Activated CD8-positive, alpha-beta memory T cell treated with anti-CD3 and anti-CD28 coated beads for 4 hours (primary cell): ENCODE results near the gene TGFA.
A peak's percentile ranks its signal among the peaks of the same experiment; 100 is the strongest.
"Not testable (repeated sequence)": the region's sequence is repeated elsewhere in the genome, so short reads cannot be mapped to it uniquely, and the experiment has no call there.

ENCODE experiments used
- DNase-seq, 2 donors: peaks; one replicate each; pipeline ENCODE4 v3.0.0-alpha.2; 2020; ENCODE audit warnings: low read depth in 2 of 2

TGFA gene

DNA sequence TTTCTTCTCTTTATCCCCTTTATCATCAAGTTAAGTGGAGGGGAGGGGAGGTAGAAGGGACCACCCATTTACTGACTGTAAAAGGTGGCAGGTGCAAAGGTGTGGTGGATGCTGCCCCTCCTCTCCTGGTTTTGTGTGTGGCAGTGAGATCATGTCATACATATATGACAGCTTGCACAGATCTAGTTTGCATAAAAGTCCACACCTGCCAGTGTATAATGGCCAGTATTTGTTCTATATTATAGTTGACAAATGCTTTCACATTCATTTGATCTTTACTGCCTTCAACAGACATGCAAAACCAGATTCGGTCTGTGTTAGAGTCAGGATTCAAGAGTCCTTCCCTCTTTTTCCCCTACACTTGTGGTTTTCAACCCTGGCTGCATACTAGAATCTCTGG lies 55.1 kb downstream of the TGFA start:
- DNase-seq, result no peak

GRCh38 chr2:70498054-70498453 lies 55.6 kb downstream of the TGFA start:
- no peak for DNase-seq

GRCh38 chr2:70496819-70497218 lies 56.8 kb downstream of the TGFA start:
- DNase-seq, result no peak

DNA sequence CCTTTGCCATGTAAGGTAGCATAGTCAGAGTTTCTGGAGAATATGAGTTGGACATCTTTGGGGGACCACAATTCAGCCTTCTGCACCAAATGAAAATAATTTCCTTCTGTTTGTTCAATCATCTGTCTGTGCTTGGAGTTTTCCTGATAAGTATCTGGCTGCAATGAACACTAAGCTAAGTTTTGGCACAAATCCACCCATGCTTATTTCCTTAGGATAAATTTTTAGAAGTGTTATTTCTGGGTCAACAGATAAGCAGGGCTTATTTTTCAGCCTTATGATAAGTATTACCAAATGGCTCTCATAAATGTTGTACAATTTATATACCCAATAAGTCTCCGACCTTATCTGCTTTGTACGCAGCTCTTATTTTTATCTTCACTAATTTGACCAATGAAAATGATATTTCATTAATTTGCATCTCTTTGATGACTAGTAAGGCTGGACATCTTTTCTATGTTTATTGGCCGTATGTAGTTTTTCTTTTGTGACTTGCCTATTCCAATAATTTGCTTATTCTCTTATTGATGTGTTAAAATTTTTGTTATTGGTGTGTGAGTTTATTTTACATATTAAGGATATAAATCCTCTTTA lies 59.2 kb downstream of the TGFA start:
- DNase-seq, result no peak

DNA sequence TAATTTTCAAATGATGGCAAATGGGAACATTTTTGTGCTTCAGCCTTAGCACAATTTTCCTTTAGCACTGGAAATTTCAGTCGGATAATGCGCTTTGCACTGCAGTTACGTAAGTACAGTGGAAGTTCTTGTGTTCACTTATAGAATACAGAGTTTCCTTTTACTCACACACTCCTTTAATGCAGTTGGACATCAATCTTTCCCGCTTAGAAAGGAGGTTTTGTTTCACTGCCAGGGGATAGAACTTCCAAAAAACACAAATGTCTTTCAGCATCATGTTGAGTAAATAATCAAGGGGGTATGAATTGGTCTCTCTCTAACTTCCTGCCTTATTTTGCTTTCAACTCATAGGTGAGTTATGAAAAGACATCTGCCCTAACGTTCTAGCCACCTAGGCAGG lies 63.2 kb downstream of the TGFA start:
- no peak for DNase-seq

DNA sequence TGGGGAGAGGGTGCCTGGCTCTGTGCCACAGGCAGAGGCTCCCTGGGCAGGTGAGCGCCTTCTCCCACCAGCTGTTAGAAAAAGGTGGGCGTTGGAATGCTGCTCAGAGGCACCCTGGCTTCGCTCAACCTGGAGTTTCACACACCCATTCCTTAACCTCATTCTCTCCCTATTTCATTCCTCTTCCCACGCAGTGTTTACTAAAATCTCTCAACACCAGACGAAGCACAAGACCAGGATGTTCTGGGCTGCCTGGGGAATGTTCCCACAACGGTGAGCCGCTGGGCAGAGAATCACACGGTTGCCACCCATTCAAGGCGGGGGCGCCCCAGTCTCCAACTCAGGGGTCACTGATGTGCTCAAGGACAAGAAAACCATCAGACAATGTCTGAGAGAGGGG lies 64.5 kb downstream of the TGFA start:
- no peak for DNase-seq

DNA sequence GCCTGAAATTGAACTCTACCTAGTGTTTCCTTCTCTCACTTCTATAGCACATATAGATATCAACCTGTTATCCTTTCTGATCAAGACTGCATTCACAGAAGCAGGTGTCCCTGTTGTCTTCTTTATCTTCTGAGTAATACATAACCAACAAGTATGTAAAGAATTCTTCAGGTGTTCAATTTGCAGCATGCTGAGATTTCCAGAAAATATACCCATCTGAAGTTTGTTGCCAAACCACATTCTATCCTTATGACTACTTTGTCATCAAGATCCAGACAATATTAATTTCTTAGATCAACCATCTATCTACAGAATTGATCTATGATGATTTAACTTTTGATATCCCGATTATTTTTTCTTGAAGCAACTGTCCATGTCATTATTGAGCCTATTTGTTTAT lies 69.5 kb downstream of the TGFA start:
- DNase-seq, result no peak

GRCh38 chr2:70482401-70482800 lies 71.2 kb downstream of the TGFA start:
- no peak for DNase-seq

DNA sequence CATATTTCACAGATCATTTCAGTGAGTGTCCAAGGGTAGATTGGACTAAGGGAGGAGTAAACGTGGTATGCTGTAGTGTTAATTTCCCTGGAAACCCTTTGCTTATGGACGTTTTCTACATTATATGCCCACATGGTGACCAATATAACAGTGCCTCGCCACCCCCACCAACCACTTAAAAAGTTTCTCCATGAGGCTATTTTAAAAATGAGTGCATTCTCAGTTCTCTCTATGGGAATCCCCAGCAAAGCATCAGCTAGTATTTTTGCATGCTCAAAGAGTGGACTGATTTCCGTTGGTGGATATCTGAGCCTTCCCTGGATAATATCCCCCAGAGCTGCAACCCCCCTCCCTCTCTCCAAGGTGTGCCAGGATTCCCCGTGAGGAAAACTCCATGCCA lies 73.2 kb downstream of the TGFA start:
- DNase-seq, result no peak

DNA sequence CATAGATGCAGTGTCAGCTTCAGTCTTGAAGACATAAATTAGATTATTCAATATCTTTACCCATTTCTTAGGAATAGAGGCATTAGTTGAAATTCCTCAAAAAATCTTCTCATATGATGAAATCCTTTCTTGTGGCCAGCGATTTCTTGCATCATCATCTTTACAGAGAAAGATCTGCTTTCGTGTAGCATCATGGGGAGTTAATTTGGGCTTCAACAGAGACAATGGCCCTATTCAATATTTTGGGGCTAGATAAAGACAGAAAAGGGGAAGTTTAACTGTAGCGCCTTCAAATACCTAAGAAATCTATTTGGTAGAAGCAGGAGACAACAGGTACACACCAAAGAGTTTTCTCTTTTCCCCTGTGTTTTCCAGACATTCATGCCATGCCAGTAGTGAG lies 73.8 kb downstream of the TGFA start:
- DNase-seq, result no peak

GRCh38 chr2:70477441-70477844 lies 76.2 kb downstream of the TGFA start:
- no peak for DNase-seq

DNA sequence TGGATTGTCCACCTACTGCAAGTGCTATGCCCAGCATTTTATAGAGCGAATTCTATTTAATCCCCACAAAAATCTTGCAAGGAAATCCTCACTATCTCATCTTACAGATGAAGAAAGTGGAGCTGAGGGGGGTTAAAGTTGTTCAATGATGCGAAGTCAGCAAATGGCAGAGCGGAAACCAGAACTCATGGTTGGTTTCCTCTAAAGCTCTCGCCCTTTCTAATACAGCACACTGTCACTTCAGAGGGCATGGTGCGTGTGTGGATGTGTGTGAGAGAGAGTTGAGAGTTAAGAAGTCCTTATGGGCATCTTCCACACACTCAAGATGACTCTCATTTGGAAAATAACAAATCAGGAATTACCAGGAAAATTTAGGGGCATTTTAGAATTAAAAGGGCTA lies 78.4 kb downstream of the TGFA start:
- DNase-seq, result peak in 1 of 2 donors; percentile 6

GRCh38 chr2:70474256-70474848 lies 79.3 kb downstream of the TGFA start:
- no peak for DNase-seq

DNA sequence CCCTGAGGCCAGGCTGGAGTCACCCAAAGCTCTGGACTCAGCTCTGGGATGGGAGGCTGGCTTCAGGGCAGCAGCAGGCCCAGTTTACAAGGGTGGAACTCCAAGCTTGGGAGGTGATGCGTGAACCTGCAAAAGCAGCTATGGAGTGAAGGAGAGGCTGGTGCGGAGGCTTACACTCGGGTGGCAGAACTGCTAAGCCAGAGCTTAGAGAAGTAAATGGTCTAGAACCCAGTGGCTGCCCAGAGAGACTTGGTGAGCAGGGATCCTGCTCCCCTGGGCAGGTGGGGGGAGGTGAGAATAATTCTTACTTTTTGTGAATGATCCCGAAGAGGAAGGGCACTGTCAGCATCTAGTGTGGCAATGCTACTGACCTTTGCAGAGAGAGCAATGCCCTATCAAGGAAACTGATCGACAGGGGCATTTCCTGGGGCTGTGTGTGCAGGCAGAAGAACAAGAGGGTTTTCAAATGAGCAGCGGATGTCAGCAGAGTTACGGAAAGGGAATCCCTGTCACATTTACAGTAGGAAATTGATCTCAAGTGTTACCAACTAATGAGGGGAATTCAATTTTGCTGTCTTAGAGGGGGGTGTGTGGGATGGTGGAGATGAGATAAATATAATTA lies 80.4 kb downstream of the TGFA start:
- no peak for DNase-seq

- no peak for DNase-seq
These were observed 81.3 kb downstream of the TGFA start for GRCh38 chr2:70472221-70472890.

DNA sequence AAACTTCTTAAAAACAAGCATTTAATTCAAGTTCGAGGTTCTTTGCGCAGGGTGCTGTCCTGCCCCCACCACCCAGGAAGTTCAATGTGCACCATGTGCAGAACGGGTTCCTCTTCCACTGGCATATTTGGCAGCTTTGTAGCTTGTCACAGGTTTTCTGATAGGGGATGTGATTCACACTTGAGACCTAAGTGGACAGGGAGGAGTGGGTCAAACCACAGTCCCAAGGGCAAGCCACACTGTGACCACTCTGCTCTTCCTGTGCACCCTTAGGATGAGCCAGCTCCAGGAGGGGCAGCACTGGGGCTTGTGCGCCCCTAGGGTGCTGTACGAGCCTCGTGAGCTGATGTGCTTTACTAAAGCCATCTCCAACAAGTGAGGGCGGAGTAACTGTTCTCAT lies 82.5 kb downstream of the TGFA start:
- no peak for DNase-seq

GRCh38 chr2:70469961-70470360 lies 83.7 kb downstream of the TGFA start:
- DNase-seq, result no peak

DNA sequence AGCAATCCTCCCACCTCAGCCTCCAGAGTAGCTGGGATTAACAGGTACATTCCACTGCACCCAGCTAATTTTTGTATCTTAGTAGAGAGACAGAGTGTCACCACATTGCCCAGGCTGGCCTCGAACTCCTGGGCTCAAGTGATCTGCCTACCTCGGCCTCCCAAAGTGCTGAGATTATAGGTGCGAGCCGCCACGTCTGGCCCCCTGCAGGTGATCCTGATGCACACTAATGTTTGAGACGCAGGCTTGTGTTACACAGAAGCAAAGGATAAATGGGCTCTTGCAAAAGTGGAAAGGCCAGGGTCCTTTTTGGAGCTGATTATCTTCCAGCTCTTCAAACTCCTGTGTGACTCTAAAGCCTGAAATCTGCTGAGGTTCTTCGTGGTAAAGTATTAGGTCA lies 84.2 kb downstream of the TGFA start:
- DNase-seq, result no peak

DNA sequence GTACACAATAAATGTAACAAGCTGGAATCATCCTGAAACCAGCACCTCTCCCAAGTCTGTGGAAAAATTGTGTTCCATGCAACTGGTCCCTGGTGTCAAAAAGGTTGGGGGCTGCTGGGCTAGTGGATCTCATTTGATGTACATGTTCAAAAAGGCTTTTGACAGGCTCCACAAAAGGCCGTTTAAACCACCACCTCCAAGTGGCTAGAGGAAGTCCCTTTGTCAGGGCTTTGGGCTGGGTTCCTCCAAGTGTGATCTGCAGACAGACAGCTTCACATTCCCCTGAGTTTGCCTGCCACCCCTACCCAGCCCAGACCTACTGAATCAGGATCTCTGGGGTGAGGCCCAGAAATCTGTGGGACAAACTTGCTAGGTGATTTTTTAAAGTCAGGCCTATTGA lies 84.7 kb downstream of the TGFA start:
- DNase-seq, result no peak

GRCh38 chr2:70467831-70468779 lies 85.5 kb downstream of the TGFA start:
- no peak for DNase-seq

DNA sequence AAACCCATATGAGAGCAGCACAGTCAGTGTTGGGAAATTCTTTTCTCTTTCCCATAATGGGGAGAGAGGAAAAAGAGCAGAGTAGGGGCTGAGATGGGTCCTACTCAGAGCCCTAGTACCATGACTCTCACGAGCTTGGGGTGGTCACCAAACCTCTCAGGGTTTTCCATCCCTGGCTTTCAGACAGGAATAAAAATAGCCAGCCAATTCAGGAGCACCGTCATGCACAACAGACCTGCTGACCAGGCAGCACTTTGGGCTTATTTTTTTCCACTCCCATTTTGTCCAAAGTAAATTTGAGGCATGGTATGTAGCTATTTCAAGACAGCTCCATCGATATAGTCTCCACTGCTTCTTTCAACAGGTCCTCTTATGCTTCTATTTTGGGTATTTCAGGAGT lies 86.4 kb downstream of the TGFA start:
- DNase-seq, result no peak

DNA sequence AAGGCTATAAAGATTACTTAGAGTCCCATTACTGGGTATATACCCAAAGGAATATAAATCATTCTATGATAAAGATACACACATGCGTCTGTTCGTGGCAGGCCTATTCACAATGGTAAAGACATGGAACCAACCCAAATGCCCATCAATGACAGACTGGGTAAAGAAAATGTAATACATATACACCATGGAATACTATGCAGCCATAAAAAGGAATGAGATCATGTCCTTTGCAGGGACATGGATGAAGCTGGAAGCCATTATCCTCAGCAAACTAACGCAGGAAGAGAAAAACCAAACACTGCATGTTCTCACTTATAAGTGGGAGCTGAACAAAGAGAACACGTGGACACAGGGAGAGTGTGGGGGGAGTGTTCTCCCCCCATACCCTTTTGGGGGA lies 87.0 kb downstream of the TGFA start:
- DNase-seq, result not testable (repeated sequence)
